ENCODE data around the gene RBP4.

RBP4 gene

GRCh38 chr10:93601146-93601773, at the start of gene RBP4:
Gene RBP4 (minus strand): TSS chr10:93601235. CDS start chr10:93601028, 207 bp downstream.
- no peak for DNase-seq

GRCh38 chr10:93639791-93640190, 38.8 kb upstream of the RBP4 start:
- DNase-seq, result no peak

- DNase-seq, result no peak
Measured at GRCh38 chr10:93630625-93631557, 29.9 kb upstream of the RBP4 start.

GRCh38 chr10:93629647-93630305, 28.7 kb upstream of the RBP4 start:
- DNase-seq, result no peak

GRCh38 chr10:93628858-93629257, 27.8 kb upstream of the RBP4 start:
- no peak for DNase-seq

- no peak for DNase-seq
Measured at GRCh38 chr10:93622942-93623341, 21.9 kb upstream of the RBP4 start.

GRCh38 chr10:93620925-93621324, 19.9 kb upstream of the RBP4 start:
- DNase-seq, result no peak

- no peak for DNase-seq
Measured at GRCh38 chr10:93615576-93616235, 14.7 kb upstream of the RBP4 start.

- no peak for DNase-seq
Measured at GRCh38 chr10:93614101-93614825, 13.2 kb upstream of the RBP4 start.

- DNase-seq, result no peak
Measured at GRCh38 chr10:93613126-93613525, 12.1 kb upstream of the RBP4 start.

- DNase-seq, result no peak
Measured at GRCh38 chr10:93612311-93612710, 11.3 kb upstream of the RBP4 start, which contains the start of gene PDE6C. Gene PDE6C (plus strand): TSS chr10:93612537. CDS start chr10:93612726, 189 bp downstream.

- no peak for DNase-seq
Measured at GRCh38 chr10:93608421-93608820, 7.4 kb upstream of the RBP4 start.

GRCh38 chr10:93604146-93604545, 3.1 kb upstream of the RBP4 start:
- no peak for DNase-seq

GRCh38 chr10:93603023-93603422, 2.0 kb upstream of the RBP4 start:
- no peak for DNase-seq

GRCh38 chr10:93601774-93602162, 733 bp upstream of the RBP4 start:
- DNase-seq, result no peak

GRCh38 chr10:93600446-93601145, 439 bp downstream of the RBP4 start:
- DNase-seq, result no peak

GRCh38 chr10:93599778-93600177, 1.3 kb downstream of the RBP4 start:
- no peak for DNase-seq

- no peak for DNase-seq
Measured at GRCh38 chr10:93599335-93599734, 1.7 kb downstream of the RBP4 start.

GRCh38 chr10:93598157-93598556, 2.9 kb downstream of the RBP4 start:
- no peak for DNase-seq

- no peak for DNase-seq
Measured at GRCh38 chr10:93597075-93597599, 3.9 kb downstream of the RBP4 start.

- no peak for DNase-seq
Measured at GRCh38 chr10:93596539-93596938, 4.5 kb downstream of the RBP4 start.

Measured in NCI-H1436 treated with DMSO at 0.1 percent for 48 hours (cell line).